ENCODE measurements around the gene TUBB4B.
A peak's percentile ranks its signal among the peaks of the same experiment; 100 is the strongest.

Gene TUBB4B

GRCh38 chr9:137221095-137221505, 20.0 kb upstream of the TUBB4B start:
- Histone ChIP-seq H3K9ac (ENCODE audit: low read depth, low read length) (no peak overlapping the region), H3K36me3 (ENCODE audit: insufficient read depth, low read length) (no peaks in the 10 kb centered on the region), H3K4me2 (ENCODE audit: low read length) (no peak overlapping the region), H3K9me3 (replicated peaks; ENCODE audit: low read length) (no peaks in the 10 kb centered on the region), H3K4me3 (ENCODE audit: low read length) (no peak overlapping the region), H3K27me3 (ENCODE audit: control insufficient read depth, insufficient read depth, low read length) (no peaks in the 10 kb centered on the region), H3K4me1 (ENCODE audit: control insufficient read depth, insufficient read depth, low read length) (peaks cover 55% of the 10 kb centered on the region)

- no peak overlapping the region for H3K9ac ChIP-seq (ENCODE audit: low read depth, low read length)
- no peaks in the 10 kb centered on the region for H3K27me3 ChIP-seq (ENCODE audit: control insufficient read depth, insufficient read depth, low read length)
- H3K4me3 ChIP-seq (ENCODE audit: low read length): peak overlapping the region; percentile 59
- no peaks in the 10 kb centered on the region for H3K36me3 ChIP-seq (ENCODE audit: insufficient read depth, low read length)
- H3K9me3 ChIP-seq (replicated peaks; ENCODE audit: low read length): no peaks in the 10 kb centered on the region
- peaks cover 56% of the 10 kb centered on the region for H3K4me1 ChIP-seq (ENCODE audit: control insufficient read depth, insufficient read depth, low read length)
- peak overlapping the region; percentile 89 for H3K4me2 ChIP-seq (ENCODE audit: low read length)
These were observed 19.5 kb upstream of the TUBB4B start for GRCh38 chr9:137221506-137222111.

- no peaks in the 10 kb centered on the region for H3K9me3 ChIP-seq (replicated peaks; ENCODE audit: low read length)
- no peaks in the 10 kb centered on the region for H3K36me3 ChIP-seq (ENCODE audit: insufficient read depth, low read length)
- peaks cover 56% of the 10 kb centered on the region for H3K4me1 ChIP-seq (ENCODE audit: control insufficient read depth, insufficient read depth, low read length)
- H3K4me3 ChIP-seq (ENCODE audit: low read length): peak within 1 kb of the TSS; percentile 96
- H3K9ac ChIP-seq (ENCODE audit: low read depth, low read length): peak within 1 kb of the TSS; percentile 59
- H3K4me2 ChIP-seq (ENCODE audit: low read length): peak within 1 kb of the TSS; percentile 89
- no peaks in the 10 kb centered on the region for H3K27me3 ChIP-seq (ENCODE audit: control insufficient read depth, insufficient read depth, low read length)
These were observed 18.7 kb upstream of the TUBB4B start, which contains the start of gene RNF208 for GRCh38 chr9:137222190-137223077. TSS of gene RNF208 (minus strand) at chr9:137222240. CDS start at chr9:137221212, 1,028 bp downstream.

- peaks cover 50% of the 10 kb centered on the region for H3K4me1 ChIP-seq (ENCODE audit: control insufficient read depth, insufficient read depth, low read length)
- peak overlapping the region; percentile 98 for H3K4me2 ChIP-seq (ENCODE audit: low read length)
- no peaks in the 10 kb centered on the region for H3K27me3 ChIP-seq (ENCODE audit: control insufficient read depth, insufficient read depth, low read length)
These were observed 17.8 kb upstream of the TUBB4B start for GRCh38 chr9:137223078-137223970.

GRCh38 chr9:137224830-137225694, 16.0 kb upstream of the TUBB4B start, which contains the start of gene CYSRT1:
TSS of gene CYSRT1 (plus strand) at chr9:137225174. CDS start at chr9:137225622, 448 bp downstream.
- no peaks in the 10 kb centered on the region for H3K9me3 ChIP-seq (replicated peaks; ENCODE audit: low read length)
- no peaks in the 10 kb centered on the region for H3K27me3 ChIP-seq (ENCODE audit: control insufficient read depth, insufficient read depth, low read length)
- H3K4me3 ChIP-seq (ENCODE audit: low read length): peak within 1 kb of the TSS; percentile 96
- peaks cover 42% of the 10 kb centered on the region for H3K4me1 ChIP-seq (ENCODE audit: control insufficient read depth, insufficient read depth, low read length)
- H3K4me2 ChIP-seq (ENCODE audit: low read length): peak within 1 kb of the TSS; percentile 98
- H3K36me3 ChIP-seq (ENCODE audit: insufficient read depth, low read length): no peaks in the 10 kb centered on the region
- peak within 1 kb of the TSS; percentile 99 for H3K9ac ChIP-seq (ENCODE audit: low read depth, low read length)

More at GRCh38 chr9:137223078-137223970, 17.8 kb upstream of the TUBB4B start:
- peak overlapping the region; percentile 99 for H3K9ac ChIP-seq (ENCODE audit: low read depth, low read length)
- no peaks in the 10 kb centered on the region for H3K9me3 ChIP-seq (replicated peaks; ENCODE audit: low read length)
- peak overlapping the region; percentile 96 for H3K4me3 ChIP-seq (ENCODE audit: low read length)
- no peaks in the 10 kb centered on the region for H3K36me3 ChIP-seq (ENCODE audit: insufficient read depth, low read length)

GRCh38 chr9:137225699-137226331, 15.3 kb upstream of the TUBB4B start:
- Histone ChIP-seq H3K36me3 (ENCODE audit: insufficient read depth, low read length) (no peaks in the 10 kb centered on the region), H3K9ac (ENCODE audit: low read depth, low read length) (no peak overlapping the region), H3K27me3 (ENCODE audit: control insufficient read depth, insufficient read depth, low read length) (no peaks in the 10 kb centered on the region), H3K4me1 (ENCODE audit: control insufficient read depth, insufficient read depth, low read length) (peaks cover 42% of the 10 kb centered on the region), H3K9me3 (replicated peaks; ENCODE audit: low read length) (no peaks in the 10 kb centered on the region), H3K4me2 (ENCODE audit: low read length) (no peak overlapping the region), H3K4me3 (ENCODE audit: low read length) (no peak overlapping the region)

- Histone ChIP-seq H3K9me3 (replicated peaks; ENCODE audit: low read length) (no peaks in the 10 kb centered on the region), H3K36me3 (ENCODE audit: insufficient read depth, low read length) (no peaks in the 10 kb centered on the region), H3K4me1 (ENCODE audit: control insufficient read depth, insufficient read depth, low read length) (peaks cover 42% of the 10 kb centered on the region), H3K27me3 (ENCODE audit: control insufficient read depth, insufficient read depth, low read length) (no peaks in the 10 kb centered on the region), H3K4me3 (ENCODE audit: low read length) (no peak overlapping the region), H3K9ac (ENCODE audit: low read depth, low read length) (peak overlapping the region; percentile 26), H3K4me2 (ENCODE audit: low read length) (peak overlapping the region; percentile 35)
These were observed 14.6 kb upstream of the TUBB4B start for GRCh38 chr9:137226338-137227053.

GRCh38 chr9:137227054-137227852, 13.8 kb upstream of the TUBB4B start, which contains the start of gene RNF224:
TSS of gene RNF224 (plus strand) at chr9:137227502. CDS start at chr9:137228336, 834 bp downstream.
- Histone ChIP-seq H3K9me3 (replicated peaks; ENCODE audit: low read length) (no peaks in the 10 kb centered on the region), H3K36me3 (ENCODE audit: insufficient read depth, low read length) (no peaks in the 10 kb centered on the region), H3K4me1 (ENCODE audit: control insufficient read depth, insufficient read depth, low read length) (peaks cover 42% of the 10 kb centered on the region), H3K4me2 (ENCODE audit: low read length) (peak within 1 kb of the TSS; percentile 35), H3K4me3 (ENCODE audit: low read length) (no peak within 1 kb of the TSS), H3K9ac (ENCODE audit: low read depth, low read length) (peak within 1 kb of the TSS; percentile 26), H3K27me3 (ENCODE audit: control insufficient read depth, insufficient read depth, low read length) (no peaks in the 10 kb centered on the region)

GRCh38 chr9:137227853-137228505, 13.1 kb upstream of the TUBB4B start:
- Histone ChIP-seq H3K36me3 (ENCODE audit: insufficient read depth, low read length) (no peaks in the 10 kb centered on the region), H3K4me3 (ENCODE audit: low read length) (no peak overlapping the region), H3K27me3 (ENCODE audit: control insufficient read depth, insufficient read depth, low read length) (no peaks in the 10 kb centered on the region), H3K9ac (ENCODE audit: low read depth, low read length) (no peak overlapping the region), H3K4me2 (ENCODE audit: low read length) (no peak overlapping the region), H3K9me3 (replicated peaks; ENCODE audit: low read length) (no peaks in the 10 kb centered on the region), H3K4me1 (ENCODE audit: control insufficient read depth, insufficient read depth, low read length) (peaks cover 39% of the 10 kb centered on the region)
